Measurements from ENCODE around the gene KEL.
A peak's percentile ranks its signal among the peaks of the same experiment; 100 is the strongest.

KEL gene

GRCh38 chr7:142927085-142927745 lies 34.9 kb downstream of the KEL start:
- no peak for DNase-seq

- DNase-seq = no peak
Measured at GRCh38 chr7:142925413-142925812, 36.8 kb downstream of the KEL start.

GRCh38 chr7:142923391-142923790 lies 38.8 kb downstream of the KEL start:
- DNase-seq = no peak

- DNase-seq = no peak
Measured at GRCh38 chr7:142919656-142920055, 42.5 kb downstream of the KEL start.

GRCh38 chr7:142918901-142919300 lies 43.3 kb downstream of the KEL start:
- no peak for DNase-seq

GRCh38 chr7:142917447-142917846 lies 44.7 kb downstream of the KEL start:
- DNase-seq = no peak

GRCh38 chr7:142916508-142916907 lies 45.7 kb downstream of the KEL start:
- no peak for DNase-seq

GRCh38 chr7:142915315-142915714 lies 46.8 kb downstream of the KEL start:
- no peak for DNase-seq

- no peak for DNase-seq
Measured at GRCh38 chr7:142914121-142914520, 48.0 kb downstream of the KEL start.

- no peak for DNase-seq
Measured at GRCh38 chr7:142913566-142913965, 48.6 kb downstream of the KEL start.

- DNase-seq = no peak
Measured at GRCh38 chr7:142913051-142913450, 49.1 kb downstream of the KEL start.

- DNase-seq = no peak
Measured at GRCh38 chr7:142910481-142910880, 51.7 kb downstream of the KEL start.

- DNase-seq = no peak
Measured at GRCh38 chr7:142910031-142910433, 52.1 kb downstream of the KEL start.

GRCh38 chr7:142908921-142909890 lies 53.0 kb downstream of the KEL start:
- peak in 1 of 2 experiments; percentile 10 for DNase-seq

- no peak for DNase-seq
Measured at GRCh38 chr7:142908290-142908689, 53.9 kb downstream of the KEL start.

- no peak for DNase-seq
Measured at GRCh38 chr7:142906643-142907042, 55.5 kb downstream of the KEL start.

GRCh38 chr7:142905759-142906158 lies 56.4 kb downstream of the KEL start:
- DNase-seq = no peak

- no peak for DNase-seq
Measured at GRCh38 chr7:142904128-142904527, 58.0 kb downstream of the KEL start.

- DNase-seq = no peak
Measured at GRCh38 chr7:142901426-142902259, 60.5 kb downstream of the KEL start.

- DNase-seq = no peak
Measured at GRCh38 chr7:142899661-142900060, 62.5 kb downstream of the KEL start.

- DNase-seq = no peak
Measured at GRCh38 chr7:142898377-142899170, 63.6 kb downstream of the KEL start.

- no peak for DNase-seq
Measured at GRCh38 chr7:142897691-142898090, 64.5 kb downstream of the KEL start.

Data from NCI-H526 (cell line).